Neural cell (in vitro differentiated cells): ENCODE measurements around the gene PRR33. TPM values are rescaled to one million over a fixed set of nuclear protein-coding genes. Genes with fewer than 3 reads are reported as not detected.

Experiments
- H2AFZ ChIP-seq: fragments of 200-600, 300-800 bp; sonication (generic), shearing (Covaris generic); 2 replicates; pipeline ENCODE4 v1.6.0; 2014; ENCODE audit warnings: low read depth, mild to moderate bottlenecking, antibody characterized with exemption, low read length, moderate library complexity
- H3F3A ChIP-seq: fragments of 200-600 bp; shearing (Covaris generic); 2 replicates; pipeline ENCODE4 v1.6.1; 2016; ENCODE audit warnings: mild to moderate bottlenecking, moderate library complexity, mixed read lengths, antibody characterized with exemption, low read length; ENCODE audit not compliant: insufficient read depth, poor library complexity, severe bottlenecking
- H3K27ac ChIP-seq: fragments of 200-600, 300-800 bp; sonication (generic), shearing (Covaris generic); 2 replicates; pipeline ENCODE4 v1.5.1; 2014; ENCODE audit warnings: mild to moderate bottlenecking, low read length, moderate library complexity
- H3K27me3 ChIP-seq: fragments of 300-800, 200-600 bp; sonication (generic), shearing (Covaris generic); 2 replicates; pipeline ENCODE4 v1.6.0; 2014; ENCODE audit warnings: mild to moderate bottlenecking, low read depth, low read length, moderate library complexity; ENCODE audit not compliant: insufficient read depth
- H3K36me3 ChIP-seq: fragments of 300-800, 200-600 bp; sonication (generic), shearing (Covaris generic); 2 replicates; pipeline ENCODE4 v1.5.1; 2014; ENCODE audit warnings: mild to moderate bottlenecking, antibody characterized with exemption, low read length, moderate library complexity; ENCODE audit not compliant: insufficient read depth
- H3K4me2 ChIP-seq: fragments of 300-800, 200-600 bp; sonication (generic), shearing (Covaris generic); 2 replicates; pipeline ENCODE4 v1.6.0; 2014; ENCODE audit warnings: mild to moderate bottlenecking, low read length
- H3K4me3 ChIP-seq: fragments of 300-800, 200-600 bp; sonication (generic), shearing (Covaris generic); 2 replicates; pipeline ENCODE4 v1.5.1; 2014; ENCODE audit warnings: mild to moderate bottlenecking, low read length, moderate library complexity
- H3K79me2 ChIP-seq: fragments of 200-600 bp; shearing (Covaris generic); replicated peaks from 2 replicates; pipeline ENCODE4 v1.6.0; 2014; ENCODE audit warnings: mild to moderate bottlenecking, low read length, moderate library complexity; ENCODE audit not compliant: insufficient read depth
- H3K9ac ChIP-seq: fragments of 300-800, 200-600 bp; sonication (generic), shearing (Covaris generic); 2 replicates; pipeline ENCODE4 v1.6.1; 2016; ENCODE audit warnings: mild to moderate bottlenecking, low read length, mixed read lengths
- H3K9me2 ChIP-seq: fragments of 200-600 bp; shearing (Covaris generic); 2 replicates; pipeline ENCODE4 v1.6.1; 2016; ENCODE audit warnings: mild to moderate bottlenecking, low read length, mixed read lengths; ENCODE audit not compliant: insufficient read depth
- H3K9me3 ChIP-seq: fragments of 200-600, 300-800 bp; sonication (generic), shearing (Covaris generic); 2 replicates; pipeline ENCODE4 v1.6.1; 2016; ENCODE audit warnings: mild to moderate bottlenecking, mixed run types, low read length, moderate library complexity, mixed read lengths
- H4K20me1 ChIP-seq: fragments of 200-600 bp; shearing (Covaris generic); 2 replicates; pipeline ENCODE4 v1.6.1; 2016; ENCODE audit warnings: mild to moderate bottlenecking, mixed run types; ENCODE audit not compliant: insufficient read depth
- CTCF ChIP-seq: fragments of 450-650 bp; IDR thresholded peaks from 2 replicates; pipeline ENCODE4 v1.5.1; 2014; ENCODE audit warnings: antibody characterized with exemption, mild to moderate bottlenecking, moderate library complexity; ENCODE audit not compliant: poor library complexity, severe bottlenecking
- EP300 ChIP-seq: fragments of 450-650 bp; conservative IDR thresholded peaks from 2 replicates; pipeline ENCODE4 v1.6.1; 2014; ENCODE audit warnings: antibody characterized with exemption, mild to moderate bottlenecking, moderate library complexity; ENCODE audit not compliant: poor library complexity, severe bottlenecking
- EZH2 ChIP-seq: fragments of 200-600, 300-800 bp; shearing (Covaris generic), sonication (generic); IDR thresholded peaks from 2 replicates; pipeline ENCODE4 v1.6.1; 2014; ENCODE audit warnings: antibody characterized with exemption, low read length, borderline replicate concordance, mild to moderate bottlenecking; ENCODE audit not compliant: insufficient read depth, poor library complexity, severe bottlenecking
- MXI1 ChIP-seq: fragments of 450-650 bp; conservative IDR thresholded peaks from 2 replicates; pipeline ENCODE4 v1.6.1; 2014; ENCODE audit warnings: antibody characterized with exemption, mild to moderate bottlenecking; ENCODE audit not compliant: poor library complexity, severe bottlenecking
- POLR2AphosphoS5 ChIP-seq: IDR thresholded peaks from 2 replicates; pipeline ENCODE4 v1.6.1; 2012
- RAD21 ChIP-seq: fragments of 450-650 bp; conservative IDR thresholded peaks from 2 replicates; pipeline ENCODE4 v1.6.1; 2014; ENCODE audit warnings: antibody characterized with exemption, mild to moderate bottlenecking, moderate library complexity
- REST ChIP-seq: IDR thresholded peaks from 2 replicates; pipeline ENCODE4 v1.6.1; 2012; ENCODE audit warnings: borderline replicate concordance
- SMC3 ChIP-seq: fragments of 450-650 bp; conservative IDR thresholded peaks from 2 replicates; pipeline ENCODE4 v1.6.1; 2014; ENCODE audit warnings: antibody characterized with exemption, mild to moderate bottlenecking, moderate library complexity; ENCODE audit not compliant: poor library complexity
- TAF1 ChIP-seq: IDR thresholded peaks from 2 replicates; pipeline ENCODE4 v1.6.1; 2012; ENCODE audit warnings: low read depth
- polyA plus RNA-seq: library from polyadenylated mRNA; depleted of rRNA; stranded (reverse); fragments of >200 nt; gene quantifications from 2 replicates; pipeline ENCODE4 v1.2.3, GENCODE V29; 2014

PRR33 gene
- polyA plus RNA-seq, 1 donor from 2014 or later: not detected

GRCh38 chr11:1839924-1840779 lies 51.5 kb downstream of the PRR33 start:
- no peaks in the 10 kb centered on the region for H3K9me3 ChIP-seq
- no peaks in the 10 kb centered on the region for H3K9me2 ChIP-seq
- no peaks in the 10 kb centered on the region for H4K20me1 ChIP-seq
- H3K27ac ChIP-seq: no peak overlapping the region
- TF ChIP-seq RAD21 (no peak), CTCF (no peak), SMC3 (no peak), TAF1 (no peak), EP300 (no peak), POLR2AphosphoS5 (no peak), REST (no peak), MXI1 (no peak), EZH2 (no peak)
- no peaks in the 10 kb centered on the region for H3F3A ChIP-seq
- H3K4me2 ChIP-seq: no peak overlapping the region
- no peak overlapping the region for H2AFZ ChIP-seq
- no peak overlapping the region for H3K9ac ChIP-seq
- no peaks in the 10 kb centered on the region for H3K79me2 ChIP-seq
- no peak overlapping the region for H3K4me3 ChIP-seq
- H3K36me3 ChIP-seq: no peaks in the 10 kb centered on the region
- H3K27me3 ChIP-seq: no peaks in the 10 kb centered on the region

GRCh38 chr11:1839204-1839923 lies 52.3 kb downstream of the PRR33 start:
- no peaks in the 10 kb centered on the region for H3K36me3 ChIP-seq
- H3F3A ChIP-seq: no peaks in the 10 kb centered on the region
- no peaks in the 10 kb centered on the region for H3K27me3 ChIP-seq
- H3K4me3 ChIP-seq: no peak overlapping the region
- H3K9me3 ChIP-seq: no peaks in the 10 kb centered on the region
- no peak overlapping the region for H3K27ac ChIP-seq
- H3K4me2 ChIP-seq: no peak overlapping the region
- H3K79me2 ChIP-seq: no peaks in the 10 kb centered on the region
- no peaks in the 10 kb centered on the region for H3K9me2 ChIP-seq
- no peaks in the 10 kb centered on the region for H4K20me1 ChIP-seq
- TF ChIP-seq CTCF (no peak), SMC3 (no peak), REST (no peak), TAF1 (no peak)
- H2AFZ ChIP-seq: no peak overlapping the region
- H3K9ac ChIP-seq: no peak overlapping the region
